ENCODE measurements around the gene CLASP1. TPM values are rescaled to one million over a fixed set of nuclear protein-coding genes. Genes with fewer than 3 reads are reported as not detected.

The CLASP1 gene
- total RNA-seq, 1 donor from 2014 or later = 110 TPM

DNA sequence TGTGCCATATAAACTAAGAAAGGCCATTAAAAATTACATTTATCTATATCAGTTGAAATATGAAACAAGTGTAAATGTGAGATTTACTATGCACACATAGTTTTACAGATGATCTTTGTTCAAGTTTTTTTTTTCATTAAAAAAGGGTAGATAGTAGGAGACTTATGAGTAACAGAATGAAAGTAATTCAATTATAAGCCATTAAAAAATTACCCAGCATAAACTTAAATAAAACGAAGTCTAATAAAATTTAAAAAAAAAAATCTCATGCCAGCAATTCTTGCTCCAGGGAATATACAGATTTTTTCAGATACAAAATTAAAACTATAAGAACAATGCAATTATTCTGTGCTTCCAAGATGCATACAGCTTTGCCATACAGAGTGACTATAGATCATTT is 236.9 kb downstream of the CLASP1 start:
- Histone ChIP-seq H3K9ac (no peak overlapping the region), H3K4me3 (no peak overlapping the region), H4K20me1 (ENCODE audit: low read depth) (no peaks in the 10 kb centered on the region), H3K27me3 (no peaks in the 10 kb centered on the region), H3K4me1 (no peaks in the 10 kb centered on the region), H3K79me2 (ENCODE audit: low read depth) (no peaks in the 10 kb centered on the region), H3K36me3 (peaks cover 5% of the 10 kb centered on the region), H3F3A (ENCODE audit: low read depth) (no peaks in the 10 kb centered on the region), H3K27ac (no peak overlapping the region), H2AFZ (replicated peaks) (no peak overlapping the region), H3K9me3 (ENCODE audit: low read depth) (no peaks in the 10 kb centered on the region), H3K4me2 (no peak overlapping the region)
- H3K4me1 Mint-ChIP-seq = no peaks in the 10 kb centered on the region
- no peaks in the 10 kb centered on the region for H3K9me3 Mint-ChIP-seq
- no peak overlapping the region for H3K27ac Mint-ChIP-seq
- peaks cover 21% of the 10 kb centered on the region for H3K36me3 Mint-ChIP-seq
- H3K27me3 Mint-ChIP-seq (ENCODE audit: insufficient read depth, low read depth) = no peaks in the 10 kb centered on the region
- no peak overlapping the region for H3K4me3 Mint-ChIP-seq
- no peak for DNase-seq (ENCODE audit: low spot score)
- TF ChIP-seq, protein P1, sequence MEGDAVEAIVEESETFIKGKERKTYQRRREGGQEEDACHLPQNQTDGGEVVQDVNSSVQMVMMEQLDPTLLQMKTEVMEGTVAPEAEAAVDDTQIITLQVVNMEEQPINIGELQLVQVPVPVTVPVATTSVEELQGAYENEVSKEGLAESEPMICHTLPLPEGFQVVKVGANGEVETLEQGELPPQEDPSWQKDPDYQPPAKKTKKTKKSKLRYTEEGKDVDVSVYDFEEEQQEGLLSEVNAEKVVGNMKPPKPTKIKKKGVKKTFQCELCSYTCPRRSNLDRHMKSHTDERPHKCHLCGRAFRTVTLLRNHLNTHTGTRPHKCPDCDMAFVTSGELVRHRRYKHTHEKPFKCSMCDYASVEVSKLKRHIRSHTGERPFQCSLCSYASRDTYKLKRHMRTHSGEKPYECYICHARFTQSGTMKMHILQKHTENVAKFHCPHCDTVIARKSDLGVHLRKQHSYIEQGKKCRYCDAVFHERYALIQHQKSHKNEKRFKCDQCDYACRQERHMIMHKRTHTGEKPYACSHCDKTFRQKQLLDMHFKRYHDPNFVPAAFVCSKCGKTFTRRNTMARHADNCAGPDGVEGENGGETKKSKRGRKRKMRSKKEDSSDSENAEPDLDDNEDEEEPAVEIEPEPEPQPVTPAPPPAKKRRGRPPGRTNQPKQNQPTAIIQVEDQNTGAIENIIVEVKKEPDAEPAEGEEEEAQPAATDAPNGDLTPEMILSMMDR (IDR thresholded peaks at IDR 0.05) = no peak

DNA sequence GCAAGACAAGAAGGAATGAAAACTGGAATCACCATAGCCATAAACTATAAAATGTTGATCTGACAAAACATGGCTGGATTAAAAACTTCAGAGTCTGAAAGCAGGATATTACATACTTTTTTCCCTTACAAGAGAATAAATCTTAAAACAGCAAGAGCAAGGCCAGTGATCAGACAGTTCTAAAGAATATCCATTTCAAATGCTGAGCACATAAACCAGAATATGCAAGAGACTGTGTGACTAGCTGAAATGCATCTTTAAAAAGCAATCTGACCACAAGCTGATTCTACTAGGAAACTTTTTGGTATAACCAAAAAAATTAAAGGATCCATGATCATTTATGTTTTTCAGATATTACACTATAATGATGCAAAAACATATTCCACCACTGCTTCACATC is 239.3 kb downstream of the CLASP1 start:
- Histone ChIP-seq H3K36me3 (peaks cover 2% of the 10 kb centered on the region), H3K4me3 (no peak overlapping the region), H3K27me3 (no peaks in the 10 kb centered on the region), H3K27ac (no peak overlapping the region), H3K4me1 (no peaks in the 10 kb centered on the region), H3K9ac (no peak overlapping the region), H2AFZ (replicated peaks) (no peak overlapping the region), H4K20me1 (ENCODE audit: low read depth) (no peaks in the 10 kb centered on the region), H3K4me2 (no peak overlapping the region), H3F3A (ENCODE audit: low read depth) (no peaks in the 10 kb centered on the region), H3K9me3 (ENCODE audit: low read depth) (no peaks in the 10 kb centered on the region), H3K79me2 (ENCODE audit: low read depth) (no peaks in the 10 kb centered on the region)
- no peak for DNase-seq (ENCODE audit: low spot score)
- peaks cover 15% of the 10 kb centered on the region for H3K36me3 Mint-ChIP-seq
- H3K4me1 Mint-ChIP-seq = no peaks in the 10 kb centered on the region
- no peaks in the 10 kb centered on the region for H3K9me3 Mint-ChIP-seq
- H3K4me3 Mint-ChIP-seq = no peak overlapping the region
- H3K27me3 Mint-ChIP-seq (ENCODE audit: insufficient read depth, low read depth) = no peaks in the 10 kb centered on the region
- H3K27ac Mint-ChIP-seq = no peak overlapping the region
- TF ChIP-seq, protein P1 (IDR thresholded peaks at IDR 0.05) = no peak
- TF ChIP-seq EZH2phosphoT487 (IDR thresholded peaks at IDR 0.05) (no peak), EZH2 (IDR thresholded peaks at IDR 0.05) (no peak)

DNA sequence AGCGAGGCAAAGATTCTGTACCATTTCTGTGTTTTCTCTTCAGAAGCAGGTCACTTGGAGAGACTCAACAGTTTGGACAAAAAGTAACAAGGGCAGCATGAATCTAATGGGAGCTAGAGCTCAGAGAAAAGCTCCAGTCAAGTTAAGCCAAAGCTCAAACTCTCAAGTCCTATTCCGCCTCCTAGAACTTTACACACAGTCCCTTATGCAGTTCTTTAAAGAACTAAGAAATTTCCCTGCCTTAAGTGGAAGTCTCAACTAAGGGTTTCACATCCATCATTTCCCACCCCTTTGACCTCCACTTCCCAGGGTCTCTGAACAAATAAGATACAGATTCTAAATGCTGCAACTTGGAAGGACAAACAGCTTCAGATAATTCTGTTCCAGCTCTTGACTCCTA is 239.9 kb downstream of the CLASP1 start:
- Histone ChIP-seq H3K9me3 (ENCODE audit: low read depth) (no peaks in the 10 kb centered on the region), H2AFZ (replicated peaks) (no peak overlapping the region), H3F3A (ENCODE audit: low read depth) (no peaks in the 10 kb centered on the region), H3K9ac (no peak overlapping the region), H4K20me1 (ENCODE audit: low read depth) (no peaks in the 10 kb centered on the region), H3K4me3 (no peak overlapping the region), H3K27me3 (no peaks in the 10 kb centered on the region), H3K36me3 (peaks cover 2% of the 10 kb centered on the region), H3K4me1 (no peaks in the 10 kb centered on the region), H3K27ac (no peak overlapping the region), H3K4me2 (no peak overlapping the region), H3K79me2 (ENCODE audit: low read depth) (no peaks in the 10 kb centered on the region)
- Mint-ChIP-seq H3K9me3 (no peaks in the 10 kb centered on the region), H3K4me1 (no peaks in the 10 kb centered on the region), H3K27me3 (ENCODE audit: insufficient read depth, low read depth) (no peaks in the 10 kb centered on the region), H3K4me3 (no peak overlapping the region), H3K36me3 (peaks cover 14% of the 10 kb centered on the region), H3K27ac (no peak overlapping the region)
- no peak for DNase-seq (ENCODE audit: low spot score)
- TF ChIP-seq, protein P1 (IDR thresholded peaks at IDR 0.05) = no peak
- TF ChIP-seq EZH2 (IDR thresholded peaks at IDR 0.05) (no peak), EZH2phosphoT487 (IDR thresholded peaks at IDR 0.05) (no peak)

DNA sequence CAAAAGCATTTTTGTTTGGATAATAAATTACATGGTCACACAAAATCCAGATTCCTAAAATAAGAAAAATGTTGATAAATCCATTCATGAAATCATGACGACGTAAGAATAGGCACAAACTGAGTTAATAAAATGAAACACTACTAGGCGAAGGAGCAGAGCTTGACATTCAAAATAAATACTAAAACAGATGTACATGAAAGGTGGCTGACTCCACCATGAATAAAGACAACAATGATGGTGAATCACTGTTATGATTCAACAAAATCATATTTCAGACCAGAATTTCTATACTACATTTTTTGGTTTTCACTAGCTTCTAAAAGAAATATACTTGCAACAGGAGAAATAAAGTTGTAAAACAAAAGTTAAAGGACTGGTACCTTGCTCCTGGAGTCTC is 240.6 kb downstream of the CLASP1 start:
- Histone ChIP-seq H3K9me3 (ENCODE audit: low read depth) (no peaks in the 10 kb centered on the region), H3K4me2 (no peak overlapping the region), H3K27ac (no peak overlapping the region), H3K27me3 (no peaks in the 10 kb centered on the region), H3K4me1 (no peaks in the 10 kb centered on the region), H2AFZ (replicated peaks) (no peak overlapping the region), H4K20me1 (ENCODE audit: low read depth) (no peaks in the 10 kb centered on the region), H3K9ac (no peak overlapping the region), H3F3A (ENCODE audit: low read depth) (peaks cover 5% of the 10 kb centered on the region), H3K36me3 (peaks cover 2% of the 10 kb centered on the region), H3K4me3 (no peak overlapping the region), H3K79me2 (ENCODE audit: low read depth) (no peaks in the 10 kb centered on the region)
- no peak overlapping the region for H3K27ac Mint-ChIP-seq
- H3K4me1 Mint-ChIP-seq = no peaks in the 10 kb centered on the region
- H3K36me3 Mint-ChIP-seq = peaks cover 16% of the 10 kb centered on the region
- no peaks in the 10 kb centered on the region for H3K27me3 Mint-ChIP-seq (ENCODE audit: insufficient read depth, low read depth)
- H3K4me3 Mint-ChIP-seq = no peak overlapping the region
- TF ChIP-seq, protein P1 (IDR thresholded peaks at IDR 0.05) = no peak
- TF ChIP-seq EZH2 (IDR thresholded peaks at IDR 0.05) = no peak
- TF ChIP-seq EZH2phosphoT487 (IDR thresholded peaks at IDR 0.05) = no peak
- DNase-seq (ENCODE audit: low spot score) = no peak
- no peaks in the 10 kb centered on the region for H3K9me3 Mint-ChIP-seq
